Activated T-helper 2 cell treated with anti-CD3 and anti-CD28 coated beads, Interferon-gamma antibody, Interleukin-2, Interleukin-4, amounts not matched to agents 10 μg/mL and 5 μg/mL and 100 μg/mL, durations not matched to agents 14 hours and 24 hours and 36 hours (primary cell): ENCODE data around the gene CACNB1. TPM values are rescaled to one million over a fixed set of nuclear protein-coding genes. Genes with fewer than 3 reads are reported as not detected.

Experiments used
- DNase-seq: peaks from one replicate; pipeline ENCODE4 v3.0.0; 2021; ENCODE audit warnings: low spot score
- H3K27ac Mint-ChIP-seq: one replicate; pipeline ENCODE4 v1.8.0; 2021; ENCODE audit warnings: mixed read lengths
- H3K27me3 Mint-ChIP-seq: one replicate; pipeline ENCODE4 v1.8.0; 2021; ENCODE audit warnings: low read depth, mixed read lengths
- H3K36me3 Mint-ChIP-seq: one replicate; pipeline ENCODE4 v1.8.0; 2021; ENCODE audit warnings: low read depth, mixed read lengths
- H3K4me1 Mint-ChIP-seq: one replicate; pipeline ENCODE4 v1.8.0; 2021; ENCODE audit warnings: low read depth, mixed read lengths
- H3K4me3 Mint-ChIP-seq: one replicate; pipeline ENCODE4 v1.8.0; 2021; ENCODE audit warnings: low read depth, mild to moderate bottlenecking, moderate library complexity, mixed read lengths
- H3K9me3 Mint-ChIP-seq: one replicate; pipeline ENCODE4 v1.8.0; 2021; ENCODE audit warnings: mixed read lengths
- intact Hi-C: fragments of 100-400 bp; cut with micrococcal nuclease; formaldehyde crosslinking; loops from one replicate; pipeline ENCODE4 v1.15.1; 2023
- total RNA-seq: library from RNA; stranded (reverse); gene quantifications from 2 replicates; pipeline ENCODE4 v1.2.3, GENCODE V29; 2022

Gene CACNB1
- total RNA-seq, 1 donor from 2014 or later = 21.1 TPM

GRCh38 chr17:39222866-39223834 lies 25.7 kb upstream of the CACNB1 start:
- no peak overlapping the region for H3K27ac Mint-ChIP-seq
- no peaks in the 10 kb centered on the region for H3K9me3 Mint-ChIP-seq
- peaks cover 3% of the 10 kb centered on the region for H3K4me1 Mint-ChIP-seq
- peaks cover 46% of the 10 kb centered on the region for H3K27me3 Mint-ChIP-seq
- intact Hi-C loops = loop anchor here (10.0 kb wide), 1 partner anchor 382 kb away; the partner anchor contains the start of gene NEUROD2
- H3K36me3 Mint-ChIP-seq = no peaks in the 10 kb centered on the region
- DNase-seq = no peak
- H3K4me3 Mint-ChIP-seq = no peak overlapping the region

DNA sequence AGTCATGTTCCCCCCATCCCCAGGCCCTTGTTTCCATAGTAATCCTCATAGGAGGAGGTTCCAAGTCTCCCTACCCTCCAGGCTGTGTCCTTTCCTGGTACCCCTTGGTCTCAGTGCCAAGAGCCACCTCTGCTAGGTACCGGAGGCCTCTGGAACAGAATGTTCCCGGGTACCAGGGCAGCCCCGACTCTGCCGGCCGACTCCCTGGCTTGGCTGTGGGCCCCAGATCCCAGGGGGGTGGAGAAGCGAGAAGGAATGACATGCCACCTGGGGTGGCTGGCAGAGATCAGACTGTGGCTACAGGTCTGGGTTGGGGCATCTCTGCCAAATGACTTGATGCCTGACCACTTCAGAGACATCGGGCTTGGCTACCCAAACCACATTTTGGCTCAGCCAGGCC lies 24.7 kb upstream of the CACNB1 start:
- H3K27ac Mint-ChIP-seq = no peak overlapping the region
- no peak overlapping the region for H3K4me3 Mint-ChIP-seq
- H3K36me3 Mint-ChIP-seq = no peaks in the 10 kb centered on the region
- H3K9me3 Mint-ChIP-seq = no peaks in the 10 kb centered on the region
- peaks cover 3% of the 10 kb centered on the region for H3K4me1 Mint-ChIP-seq
- peaks cover 39% of the 10 kb centered on the region for H3K27me3 Mint-ChIP-seq
- intact Hi-C loops = loop anchor here (10.0 kb wide), 1 partner anchor 383 kb away; the partner anchor contains the start of gene NEUROD2
- DNase-seq = no peak

GRCh38 chr17:39221572-39221971 lies 24.1 kb upstream of the CACNB1 start:
- intact Hi-C loops = loop anchor here (10.0 kb wide), 1 partner anchor 383 kb away; the partner anchor contains the start of gene NEUROD2
- Mint-ChIP-seq H3K36me3 (no peaks in the 10 kb centered on the region), H3K27me3 (peaks cover 39% of the 10 kb centered on the region), H3K9me3 (no peaks in the 10 kb centered on the region), H3K27ac (no peak overlapping the region), H3K4me1 (peaks cover 3% of the 10 kb centered on the region), H3K4me3 (no peak overlapping the region)
- no peak for DNase-seq

DNA sequence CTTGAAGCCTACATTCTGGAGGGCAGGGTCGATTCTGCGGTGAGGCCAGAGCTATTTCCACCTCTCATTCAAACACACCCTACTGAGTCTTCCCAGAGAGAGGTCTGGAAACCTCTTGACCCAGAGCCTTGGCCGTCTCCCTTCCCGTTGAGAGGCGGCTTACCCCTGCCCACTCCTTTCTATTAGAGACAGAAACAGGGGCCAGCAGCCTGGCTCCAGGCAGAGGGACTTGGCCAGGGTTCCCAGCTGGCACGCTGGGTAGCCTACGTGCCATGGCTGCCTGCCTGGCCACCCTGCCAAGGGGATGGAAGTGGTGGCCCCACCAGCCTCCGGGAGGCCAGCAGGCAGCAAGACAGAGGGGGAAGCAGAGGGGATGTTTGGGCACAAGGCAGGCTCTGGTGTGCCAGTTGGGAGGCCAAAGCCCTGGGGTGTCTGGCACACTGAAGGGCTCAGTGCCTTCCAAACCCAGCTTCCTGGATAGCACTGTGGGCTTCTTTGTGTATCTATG lies 22.2 kb upstream of the CACNB1 start:
- no peaks in the 10 kb centered on the region for H3K36me3 Mint-ChIP-seq
- H3K4me3 Mint-ChIP-seq = no peak overlapping the region
- no peaks in the 10 kb centered on the region for H3K4me1 Mint-ChIP-seq
- H3K27ac Mint-ChIP-seq = no peak overlapping the region
- no peak for DNase-seq
- H3K27me3 Mint-ChIP-seq = peaks cover 41% of the 10 kb centered on the region
- H3K9me3 Mint-ChIP-seq = no peaks in the 10 kb centered on the region
- intact Hi-C loops = loop anchor here (10.0 kb wide), 1 partner anchor 385 kb away; the partner anchor contains the start of gene NEUROD2

- Mint-ChIP-seq H3K27me3 (peaks cover 38% of the 10 kb centered on the region), H3K4me1 (no peaks in the 10 kb centered on the region), H3K27ac (no peak overlapping the region), H3K9me3 (no peaks in the 10 kb centered on the region), H3K4me3 (no peak overlapping the region), H3K36me3 (no peaks in the 10 kb centered on the region)
- no peak for DNase-seq
- intact Hi-C loops = no loop called here
Measured at GRCh38 chr17:39218906-39219305, 21.4 kb upstream of the CACNB1 start.

DNA sequence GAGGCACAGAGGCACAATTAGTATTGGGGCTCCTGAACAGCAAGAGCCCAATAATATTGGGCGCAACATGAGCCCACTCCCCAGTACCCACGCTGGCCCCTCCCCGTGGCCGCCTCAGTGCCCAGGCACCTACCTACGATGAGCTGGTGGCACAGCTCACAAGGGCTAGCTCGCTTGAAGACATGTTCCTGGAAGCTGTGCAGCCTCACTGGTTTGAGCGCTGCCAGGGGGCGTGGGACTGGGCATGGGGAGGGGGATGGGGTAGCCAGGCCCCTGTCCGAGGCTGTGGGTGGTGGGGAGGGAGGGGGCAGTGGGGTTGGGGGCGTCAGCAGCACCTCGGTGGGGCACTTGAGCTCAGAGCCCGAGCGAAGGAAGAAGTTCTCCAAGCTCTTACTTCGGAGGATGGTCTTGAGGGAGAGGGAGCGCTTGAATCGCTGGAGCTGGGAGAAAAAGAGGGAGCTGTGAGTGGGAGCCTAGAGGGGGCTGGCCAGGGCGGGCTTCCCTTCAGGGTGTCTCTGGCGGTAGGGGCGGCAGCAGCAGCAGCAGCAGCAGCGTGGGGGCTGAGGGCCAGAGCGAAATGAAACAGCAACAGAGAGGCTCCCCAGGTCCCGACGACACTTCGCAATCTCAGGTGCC lies 20.4 kb upstream of the CACNB1 start:
- intact Hi-C loops = no loop called here
- no peaks in the 10 kb centered on the region for H3K9me3 Mint-ChIP-seq
- no peak overlapping the region for H3K4me3 Mint-ChIP-seq
- H3K4me1 Mint-ChIP-seq = no peaks in the 10 kb centered on the region
- peaks cover 29% of the 10 kb centered on the region for H3K27me3 Mint-ChIP-seq
- no peak overlapping the region for H3K27ac Mint-ChIP-seq
- DNase-seq = no peak
- no peaks in the 10 kb centered on the region for H3K36me3 Mint-ChIP-seq

GRCh38 chr17:39213852-39214251 lies 16.4 kb upstream of the CACNB1 start:
- intact Hi-C loops = no loop called here
- Mint-ChIP-seq H3K9me3 (no peaks in the 10 kb centered on the region), H3K4me3 (no peak overlapping the region), H3K27ac (no peak overlapping the region), H3K36me3 (no peaks in the 10 kb centered on the region), H3K4me1 (peaks cover 6% of the 10 kb centered on the region), H3K27me3 (peaks cover 26% of the 10 kb centered on the region)
- no peak for DNase-seq

- intact Hi-C loops = no loop called here
- Mint-ChIP-seq H3K9me3 (no peaks in the 10 kb centered on the region), H3K4me3 (no peak overlapping the region), H3K27me3 (peaks cover 26% of the 10 kb centered on the region), H3K36me3 (no peaks in the 10 kb centered on the region), H3K27ac (no peak overlapping the region), H3K4me1 (peaks cover 14% of the 10 kb centered on the region)
- DNase-seq = no peak
Measured at GRCh38 chr17:39212841-39213480, 15.5 kb upstream of the CACNB1 start.

DNA sequence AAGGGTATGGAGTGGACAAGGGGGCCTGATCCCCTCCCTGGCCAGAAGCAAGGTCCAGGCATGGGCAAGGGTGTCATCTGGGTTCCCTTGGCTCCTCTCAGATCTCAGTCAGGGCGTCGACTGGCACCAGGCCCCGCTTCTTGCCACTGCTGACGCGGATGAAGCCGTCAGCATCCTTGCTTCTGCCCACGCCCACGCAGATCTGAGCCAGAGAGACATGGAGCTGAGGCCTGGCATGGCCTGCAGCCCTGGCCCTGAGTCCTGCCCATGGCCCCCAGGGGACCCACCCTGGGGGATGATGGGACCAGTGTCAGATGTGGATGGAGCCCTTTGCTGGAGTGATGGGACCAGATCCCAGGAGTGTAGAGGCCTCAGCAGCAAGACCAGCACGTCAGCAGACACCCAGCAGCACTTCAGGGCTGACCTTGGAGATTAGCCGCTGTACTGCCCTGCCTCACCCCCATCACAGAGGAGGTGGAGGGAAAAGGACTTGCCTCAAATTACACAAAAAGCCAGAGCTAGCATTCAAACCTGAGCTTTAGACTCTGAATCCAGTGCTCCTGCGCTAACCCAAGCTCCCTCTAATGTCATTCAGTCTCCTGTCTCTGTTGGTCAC lies 14.8 kb upstream of the CACNB1 start:
- no peak for DNase-seq
- peaks cover 17% of the 10 kb centered on the region for H3K4me1 Mint-ChIP-seq
- H3K36me3 Mint-ChIP-seq = no peaks in the 10 kb centered on the region
- no peaks in the 10 kb centered on the region for H3K9me3 Mint-ChIP-seq
- H3K27ac Mint-ChIP-seq = no peak overlapping the region
- H3K4me3 Mint-ChIP-seq = no peak overlapping the region
- intact Hi-C loops = no loop called here
- peaks cover 25% of the 10 kb centered on the region for H3K27me3 Mint-ChIP-seq

GRCh38 chr17:39210093-39210434 lies 12.6 kb upstream of the CACNB1 start:
- intact Hi-C loops = no loop called here
- H3K9me3 Mint-ChIP-seq = no peaks in the 10 kb centered on the region

GRCh38 chr17:39209317-39210092 lies 12.0 kb upstream of the CACNB1 start:
- Mint-ChIP-seq H3K9me3 (no peaks in the 10 kb centered on the region), H3K4me3 (peak overlapping the region; percentile 21), H3K4me1 (peaks cover 24% of the 10 kb centered on the region), H3K27me3 (peaks cover 6% of the 10 kb centered on the region), H3K27ac (no peak overlapping the region), H3K36me3 (peaks cover 8% of the 10 kb centered on the region)
- DNase-seq = peak; percentile 49
- intact Hi-C loops = loop anchor here (5.0 kb wide), 1 partner anchor 253 kb away; the partner anchor contains the start of gene CDK12

More at GRCh38 chr17:39210093-39210434, 12.6 kb upstream of the CACNB1 start:
- H3K4me3 Mint-ChIP-seq = peak overlapping the region; percentile 26
- DNase-seq = no peak
- H3K4me1 Mint-ChIP-seq = peaks cover 24% of the 10 kb centered on the region
- H3K27ac Mint-ChIP-seq = no peak overlapping the region
- peaks cover 9% of the 10 kb centered on the region for H3K27me3 Mint-ChIP-seq
- H3K36me3 Mint-ChIP-seq = peaks cover 2% of the 10 kb centered on the region
